HG03025 (cell line): ENCODE data around the gene TIAM1.
"Not testable (repeated sequence)": the region's sequence is repeated elsewhere in the genome, so short reads cannot be mapped to it uniquely, and the experiment has no call there.

Source experiments
- ATAC-seq: cut with Tn5 transposase; IDR thresholded peaks from one replicate; pipeline ENCODE4 v1.9.1; 2021; ENCODE audit warnings: mild to moderate bottlenecking, moderate library complexity; ENCODE audit not compliant: unreplicated experiment, low FRiP score

The TIAM1 gene

DNA sequence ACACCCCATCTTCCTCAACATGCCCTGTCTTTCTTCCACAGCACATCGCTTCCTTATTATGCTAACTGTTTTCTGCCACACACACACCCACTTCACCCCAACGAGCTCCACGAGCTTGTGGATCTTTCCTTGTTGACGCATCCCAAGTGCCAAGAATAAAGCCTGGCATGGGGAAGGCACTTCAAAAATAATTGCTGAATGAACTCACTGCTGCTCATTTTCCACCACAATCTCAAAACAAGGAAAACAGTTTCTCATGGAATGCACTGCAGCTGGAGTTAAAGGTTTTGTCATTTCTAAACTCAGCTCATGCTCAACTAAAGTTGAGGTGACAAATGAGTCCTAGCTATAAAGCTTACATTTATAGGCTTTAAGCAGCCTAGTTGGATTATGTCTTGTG lies 86.0 kb downstream of the TIAM1 start:
- no peak for ATAC-seq

DNA sequence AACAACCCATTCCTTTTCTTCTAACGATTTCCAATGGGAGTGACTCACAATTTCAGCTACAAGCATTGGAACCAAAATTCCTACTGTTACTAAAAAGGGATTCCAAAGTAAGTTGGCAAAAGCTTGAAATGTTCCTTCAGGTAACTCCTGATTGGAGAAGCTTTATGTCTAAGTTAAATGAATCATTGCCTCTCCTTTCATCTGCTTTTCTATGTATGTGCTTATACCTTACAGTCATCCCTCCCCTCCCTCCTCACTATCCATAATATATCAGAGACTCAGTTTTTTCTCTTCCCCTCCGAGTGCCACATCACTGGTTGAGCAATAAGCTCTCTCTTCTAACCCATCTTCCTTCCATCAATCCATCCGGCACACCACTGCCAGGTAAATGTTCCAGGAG lies 86.8 kb downstream of the TIAM1 start:
- no peak for ATAC-seq

DNA sequence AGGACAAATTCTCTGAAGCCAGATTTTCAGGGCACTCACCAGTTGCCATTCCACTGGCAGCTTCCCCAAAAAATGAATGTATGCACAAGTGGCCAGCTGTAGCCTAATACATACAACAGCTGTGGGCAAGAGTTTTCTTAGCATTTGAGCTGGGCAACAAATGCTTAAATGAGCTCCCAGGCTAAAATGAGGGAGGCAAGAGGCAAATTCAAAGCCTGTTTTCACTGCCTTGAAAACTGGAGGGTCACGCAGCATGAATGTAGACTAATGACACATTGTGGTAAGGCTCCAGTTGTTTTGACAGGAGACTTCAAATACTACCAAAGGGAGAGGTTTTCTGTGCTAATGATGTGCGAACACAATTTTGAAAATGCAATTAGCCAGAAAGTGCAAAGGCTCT lies 88.2 kb downstream of the TIAM1 start:
- no peak for ATAC-seq

DNA sequence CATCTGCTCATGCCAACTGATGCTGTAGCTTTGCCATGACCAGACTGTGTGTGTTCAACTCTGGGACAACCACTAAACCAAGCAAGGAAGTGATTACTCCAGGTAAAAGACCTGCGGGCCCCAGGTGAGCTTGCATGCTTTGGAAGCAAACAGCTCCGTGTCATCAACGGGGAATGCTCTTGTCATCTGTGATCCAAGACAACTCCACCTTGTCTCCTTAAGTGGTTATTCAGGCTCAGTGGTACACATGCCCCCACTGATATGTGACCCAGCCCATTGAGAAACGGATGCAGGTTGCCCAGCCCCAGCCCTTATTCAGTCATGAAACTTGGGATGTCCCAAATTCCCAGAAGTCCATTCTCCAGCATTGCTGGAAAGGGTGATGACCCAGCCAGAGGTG lies 89.0 kb downstream of the TIAM1 start:
- no peak for ATAC-seq

DNA sequence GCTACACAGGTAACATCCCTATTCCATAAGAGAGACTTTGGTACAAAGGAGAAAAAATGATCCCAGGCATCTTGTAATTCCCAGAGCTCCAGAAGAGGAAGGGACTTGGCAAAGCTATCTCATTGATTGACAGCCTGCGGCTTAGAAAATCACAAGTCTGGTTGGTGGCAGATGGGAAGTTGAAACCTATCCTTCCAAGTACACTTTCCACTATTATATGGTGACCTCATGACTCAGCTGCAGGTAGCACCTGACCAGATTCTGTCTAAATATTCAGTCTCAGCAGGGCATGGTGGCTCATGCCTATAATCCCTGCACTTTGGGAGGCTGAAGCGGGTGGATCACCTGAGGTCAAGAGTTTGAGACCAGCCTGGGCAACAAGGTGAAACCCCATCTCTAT lies 89.9 kb downstream of the TIAM1 start:
- ATAC-seq, result no peak

DNA sequence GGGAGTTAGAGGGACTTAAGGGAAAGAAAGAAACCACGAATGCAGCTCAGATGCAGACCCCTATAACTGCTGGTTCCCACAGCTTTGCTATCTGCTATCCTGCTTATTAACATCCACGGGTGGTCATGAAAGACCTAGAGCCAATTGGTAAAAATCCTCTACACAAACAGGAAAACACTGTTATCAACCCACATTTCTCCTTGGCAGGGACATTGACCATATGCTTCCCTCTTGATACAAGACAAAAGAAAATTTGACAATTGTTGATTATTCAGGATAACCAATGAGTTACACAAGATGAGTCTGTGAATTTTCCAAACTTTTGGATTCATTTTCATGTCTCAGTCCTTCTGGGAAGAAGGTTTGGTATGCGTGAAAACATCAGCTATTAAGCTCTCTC lies 90.4 kb downstream of the TIAM1 start:
- ATAC-seq, result no peak

DNA sequence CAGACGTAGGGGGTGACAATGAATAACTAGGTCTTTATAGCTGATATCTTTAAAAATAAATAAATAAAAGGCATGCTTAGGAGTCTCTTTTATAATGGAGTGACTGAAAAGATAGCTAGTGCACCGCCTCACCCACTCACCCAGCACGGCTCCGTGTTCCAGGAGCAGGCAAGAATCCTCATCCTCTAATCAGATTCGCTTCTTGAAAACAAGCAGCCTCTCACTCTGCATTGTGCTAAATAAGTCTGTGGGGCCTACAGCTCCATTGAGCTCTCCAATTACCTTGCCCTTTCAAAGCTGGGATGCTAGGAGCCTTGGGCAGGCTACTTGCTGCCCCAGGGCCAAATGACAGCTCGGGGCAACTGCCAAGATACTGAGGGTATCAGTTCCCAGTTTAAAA lies 91.5 kb downstream of the TIAM1 start:
- no peak for ATAC-seq

DNA sequence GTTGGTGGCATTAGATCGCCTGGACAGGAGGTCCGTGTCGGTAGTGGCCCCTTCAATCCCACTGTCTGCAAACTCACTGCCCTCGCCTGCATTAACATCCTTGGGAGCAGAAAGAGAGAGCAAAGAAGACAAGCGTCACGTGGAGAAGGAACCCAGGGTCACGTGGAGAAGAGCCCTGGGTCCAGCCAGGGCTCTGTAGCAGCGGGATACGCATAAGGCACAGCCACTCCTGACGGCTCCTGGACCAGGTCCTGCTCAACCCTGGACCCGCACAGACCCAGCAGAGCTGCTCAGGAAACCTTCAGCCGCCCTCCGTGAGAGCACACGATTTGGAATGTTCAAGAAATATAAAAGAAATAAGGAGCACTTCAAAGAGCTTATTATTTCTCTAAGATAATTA lies 92.0 kb downstream of the TIAM1 start:
- ATAC-seq, result no peak

DNA sequence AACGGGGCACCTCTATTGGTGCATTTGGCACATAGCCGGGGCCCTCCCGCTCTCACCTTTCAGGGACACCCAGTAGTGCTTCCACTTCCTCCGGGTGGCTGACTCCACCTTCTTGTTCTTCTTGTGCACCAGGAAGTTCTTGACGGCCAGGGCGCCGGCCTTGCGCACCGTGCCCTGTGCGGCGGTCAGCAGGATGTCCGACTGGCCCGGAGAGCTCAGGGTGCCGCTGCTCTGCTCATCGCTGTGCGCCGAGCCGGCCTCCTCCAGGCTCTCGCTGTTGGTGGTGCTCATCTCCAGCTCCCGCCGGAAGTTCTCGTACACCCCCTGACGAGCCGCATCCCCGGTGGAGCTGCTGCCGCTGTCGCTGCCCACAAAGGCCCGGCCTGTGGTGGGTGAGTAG lies 92.4 kb downstream of the TIAM1 start:
- ATAC-seq, result no peak

DNA sequence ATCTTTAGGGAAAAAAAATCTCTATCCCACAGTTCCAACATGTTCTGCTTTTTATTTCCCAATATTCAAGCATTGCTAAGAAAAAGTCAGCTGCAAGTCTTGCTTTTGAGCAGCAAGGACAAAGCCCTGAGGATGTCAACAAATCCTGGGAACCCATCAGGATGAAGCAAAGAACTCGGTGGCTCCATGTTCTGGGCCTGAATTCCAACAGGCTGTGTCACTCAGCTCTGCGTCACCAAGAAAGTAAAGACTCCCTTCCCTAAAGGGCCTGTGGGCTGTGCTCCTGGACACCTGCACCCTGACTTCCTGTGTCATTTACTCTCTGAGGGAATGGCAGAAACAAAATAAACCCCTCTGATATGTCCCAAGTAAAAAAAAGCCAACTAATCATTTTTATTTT lies 95.5 kb downstream of the TIAM1 start:
- no peak for ATAC-seq

DNA sequence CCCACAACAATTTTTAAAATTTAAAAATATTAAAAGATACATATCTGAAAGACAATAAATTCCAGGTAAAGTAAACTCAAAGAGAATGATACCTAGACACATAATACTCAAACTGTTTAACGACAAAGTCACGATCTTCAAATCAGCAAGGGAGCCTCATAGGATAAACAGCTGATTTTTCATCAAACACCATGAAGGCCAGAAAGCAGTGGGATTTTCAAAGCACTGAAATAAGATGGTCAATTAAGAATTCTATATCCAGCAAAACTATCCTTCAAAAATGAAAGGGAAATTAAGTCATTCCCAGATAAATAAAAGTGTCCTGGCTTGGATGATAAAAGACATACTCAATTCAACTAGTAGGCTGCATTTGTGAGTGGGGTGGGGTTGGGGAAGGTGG lies 100.5 kb downstream of the TIAM1 start:
- ATAC-seq, result no peak

DNA sequence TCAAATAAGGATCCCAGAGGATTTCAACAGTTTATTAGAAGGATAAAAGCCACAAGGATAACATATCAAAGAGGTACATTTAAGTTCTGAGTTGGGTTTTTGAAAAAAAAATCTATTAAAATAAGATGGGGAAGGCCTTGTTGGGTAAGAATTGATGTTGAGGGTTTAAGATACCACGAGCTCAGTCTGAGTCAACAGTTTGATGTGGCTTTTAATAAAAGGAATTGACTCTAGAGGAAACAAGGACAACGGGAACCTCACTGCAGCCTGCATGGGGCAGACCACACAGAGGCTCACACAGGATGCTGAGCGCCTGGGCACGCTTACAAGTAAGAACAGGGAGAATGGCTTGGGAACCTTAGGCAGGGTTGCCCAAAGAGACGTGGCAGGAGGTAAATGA lies 107.5 kb downstream of the TIAM1 start:
- ATAC-seq, result no peak

DNA sequence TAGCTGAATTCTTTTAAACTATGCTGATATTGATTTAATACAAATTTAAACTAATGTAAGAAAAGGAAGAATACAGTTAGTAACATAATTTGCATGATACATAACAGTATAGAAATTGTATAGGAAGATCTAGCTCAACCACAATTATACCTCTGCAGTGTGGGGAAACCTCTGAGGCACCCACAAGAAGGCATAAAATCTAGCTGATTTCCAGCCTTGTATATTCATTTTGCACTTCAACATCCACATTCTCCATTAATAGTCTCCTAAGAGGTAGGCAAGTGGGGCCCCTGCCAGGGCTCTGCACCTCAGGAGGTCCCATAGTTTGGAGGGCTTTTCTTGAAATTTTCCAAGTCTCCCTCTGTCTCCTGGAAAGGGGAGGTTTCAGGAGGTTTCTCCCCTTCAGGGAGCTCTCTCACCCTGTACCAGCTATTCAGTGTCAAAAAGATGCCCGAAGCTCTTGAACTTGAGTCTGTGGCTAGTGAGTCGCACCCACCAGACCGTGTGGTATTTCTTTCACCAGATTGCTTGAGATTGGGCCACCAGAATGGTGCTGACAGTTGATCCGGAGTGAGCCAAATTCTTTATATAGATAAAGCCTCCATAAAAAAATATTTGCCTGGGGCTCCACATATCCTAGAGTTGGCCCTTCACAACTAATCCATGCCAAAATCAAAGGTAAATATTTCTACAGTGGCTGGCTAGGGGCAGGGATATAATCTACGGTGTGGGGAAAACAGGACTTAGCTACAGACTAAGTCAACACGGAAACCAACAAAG lies 108.2 kb downstream of the TIAM1 start:
- ATAC-seq, result no peak

DNA sequence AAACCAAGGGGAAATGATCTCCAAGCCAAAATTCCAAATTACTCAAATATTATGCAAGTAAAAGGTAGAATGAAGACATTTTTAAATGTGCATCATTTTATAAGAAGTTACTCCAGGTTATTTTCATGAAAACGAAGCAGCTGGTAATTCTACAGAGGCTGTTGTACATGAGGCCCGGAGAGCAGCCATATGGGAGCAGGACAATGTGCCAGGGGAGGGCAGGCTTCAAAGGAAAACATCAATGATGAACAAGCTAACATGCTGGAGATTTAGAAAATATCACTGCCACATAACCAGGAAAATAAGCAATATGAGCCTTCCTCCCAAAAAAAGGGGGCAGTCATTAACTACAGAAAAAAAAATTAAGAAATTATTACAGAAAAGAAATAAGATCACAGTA lies 109.1 kb downstream of the TIAM1 start:
- ATAC-seq, result no peak

DNA sequence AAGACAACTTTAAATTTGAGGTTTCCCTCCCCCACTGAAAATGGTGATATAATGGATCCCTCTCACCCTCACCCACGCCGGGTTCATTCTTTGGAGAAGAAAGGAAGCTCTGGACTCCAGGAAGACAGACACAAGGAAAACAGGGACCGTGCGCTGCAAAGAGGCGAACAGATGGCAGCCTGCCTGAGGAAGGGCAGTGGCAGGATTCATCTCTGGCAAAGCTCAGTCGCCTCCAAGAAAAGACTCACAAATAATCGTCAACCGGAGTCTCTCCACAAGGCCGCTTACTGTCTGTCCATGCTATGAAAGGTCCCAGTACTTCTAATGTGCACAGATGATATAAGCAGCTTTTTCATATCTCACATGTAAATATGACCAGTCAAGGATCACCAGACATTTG lies 110.3 kb downstream of the TIAM1 start:
- ATAC-seq, result no peak

DNA sequence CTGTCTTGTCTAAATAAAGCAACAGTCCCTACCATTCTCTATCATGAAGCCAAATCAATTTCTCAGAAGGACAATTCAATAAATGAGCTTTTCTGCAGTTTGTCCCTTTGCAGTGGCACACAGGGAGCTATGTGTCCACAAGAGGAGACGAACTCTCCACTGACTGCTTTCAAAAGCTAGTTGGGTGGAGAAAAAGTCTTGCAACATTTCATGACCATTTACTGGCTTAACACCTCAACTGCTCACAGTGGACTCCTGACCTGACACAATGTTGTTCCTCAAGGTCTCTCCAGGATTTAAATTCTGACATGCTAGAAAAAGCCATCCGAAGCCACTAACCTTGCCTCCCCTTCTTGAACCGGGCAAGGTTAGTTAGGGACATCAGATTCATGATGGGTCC lies 111.7 kb downstream of the TIAM1 start:
- no peak for ATAC-seq

DNA sequence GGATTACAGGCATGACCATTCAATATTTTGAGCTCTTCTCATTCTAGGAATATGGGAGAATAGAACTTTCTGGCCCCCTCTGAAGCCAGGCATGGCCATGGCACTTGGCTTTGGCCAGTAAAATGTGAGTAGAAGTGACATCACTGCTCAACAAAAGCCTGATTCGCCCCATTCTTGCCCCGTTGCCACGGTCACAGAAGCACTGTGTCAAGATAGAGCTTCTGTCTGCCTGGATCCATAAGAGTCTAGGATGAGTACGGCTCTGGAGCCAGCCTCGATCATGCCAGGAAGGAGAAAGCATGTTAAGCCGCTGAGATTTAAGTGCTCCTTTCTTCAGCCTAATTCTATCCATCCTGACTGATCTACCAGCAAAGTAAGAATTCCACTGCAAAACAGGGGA lies 113.1 kb downstream of the TIAM1 start:
- ATAC-seq, result no peak

DNA sequence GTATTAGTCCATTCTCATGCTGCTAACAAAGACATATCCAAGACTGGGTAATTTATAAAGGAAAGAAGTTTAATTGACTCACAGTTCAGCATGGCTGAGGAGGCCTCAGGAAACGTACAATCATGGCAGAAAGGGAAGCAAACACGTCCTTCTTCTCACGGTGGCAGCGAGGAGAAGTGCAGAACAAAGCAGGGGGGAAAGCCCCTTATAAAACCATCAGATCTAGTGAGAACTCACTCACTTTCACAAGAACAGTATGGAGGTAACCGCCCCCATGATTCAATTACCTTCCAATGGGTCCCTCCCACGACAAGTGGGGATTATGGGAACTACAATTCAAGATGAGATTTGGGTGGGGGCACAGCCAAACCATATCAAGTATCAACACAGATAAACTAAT lies 115.3 kb downstream of the TIAM1 start:
- ATAC-seq, result not testable (repeated sequence)

DNA sequence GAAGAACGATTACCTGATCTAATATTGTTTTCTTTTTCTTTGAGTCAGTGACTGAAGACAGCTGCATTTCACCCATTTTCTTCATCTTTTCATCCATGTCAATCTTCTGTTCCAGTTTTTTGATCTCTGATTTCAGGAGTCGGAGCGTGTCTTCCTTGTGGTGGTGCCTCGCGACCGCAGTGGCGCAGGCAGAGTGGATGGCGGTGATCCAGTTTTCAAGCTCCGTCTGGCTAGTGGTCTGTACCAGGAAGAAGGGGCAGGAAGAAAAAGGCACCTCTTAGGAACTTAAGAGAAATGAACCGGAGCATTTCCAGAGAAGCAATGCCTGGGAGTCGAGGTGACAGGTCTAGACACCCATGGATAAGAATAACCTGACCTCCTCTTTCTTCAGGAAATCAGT lies 118.3 kb downstream of the TIAM1 start:
- ATAC-seq, result no peak

DNA sequence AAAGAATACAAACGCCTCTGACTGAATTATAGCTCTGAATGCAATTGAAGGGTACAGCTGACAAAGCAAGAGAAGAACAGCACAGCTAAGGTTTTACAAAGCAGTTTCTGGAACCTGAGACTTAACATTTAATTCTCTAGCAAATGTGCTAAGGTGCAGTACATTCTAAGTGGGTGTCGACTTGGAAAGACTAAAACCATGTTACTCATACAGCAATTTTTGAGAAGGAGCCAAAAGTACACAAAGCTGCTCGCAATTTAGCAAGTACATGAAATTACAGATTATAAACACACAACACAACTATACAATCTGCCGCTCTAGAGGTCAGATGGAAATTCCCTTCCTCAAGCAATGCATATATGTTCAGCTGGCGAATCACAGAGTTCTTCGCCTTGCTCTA lies 121.9 kb downstream of the TIAM1 start:
- no peak for ATAC-seq

DNA sequence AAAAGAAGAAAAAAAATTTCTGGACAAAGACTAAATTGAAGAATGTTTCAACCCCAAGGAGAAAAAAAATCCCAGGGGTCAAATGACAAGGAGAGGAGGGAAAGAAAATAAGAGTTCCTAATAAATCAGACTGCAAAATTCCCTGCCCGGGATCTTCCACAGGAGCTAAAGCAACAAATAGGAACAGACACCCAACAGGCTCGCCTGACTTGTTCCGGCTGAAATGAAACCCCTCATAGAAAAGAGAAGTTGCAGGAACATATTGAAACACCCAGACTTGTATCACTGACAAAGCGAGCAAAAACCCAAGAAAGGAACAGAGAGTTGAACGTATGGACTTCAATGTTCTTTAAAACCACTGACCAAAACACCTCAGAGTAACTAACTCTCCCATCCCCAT lies 123.0 kb downstream of the TIAM1 start:
- no peak for ATAC-seq

DNA sequence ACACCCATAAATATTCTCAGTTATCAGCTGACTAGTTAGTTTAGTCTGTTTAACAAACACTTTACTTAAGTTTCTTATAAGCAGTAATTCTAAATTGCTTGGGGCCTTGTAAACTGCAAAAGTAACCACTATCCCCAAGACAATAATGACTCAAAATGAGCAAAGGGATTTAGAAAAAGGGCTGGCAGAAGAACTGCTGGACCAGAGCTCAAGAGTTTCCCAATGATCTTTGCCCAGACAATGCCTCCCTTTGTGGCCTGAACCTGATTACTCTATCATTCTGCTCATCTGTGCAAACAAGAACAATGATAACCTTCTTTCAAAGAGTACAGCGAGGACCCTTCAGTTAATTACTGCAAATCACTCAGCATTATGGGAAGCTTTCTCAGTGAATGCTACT lies 123.5 kb downstream of the TIAM1 start:
- no peak for ATAC-seq
